Natural killer cell (primary cell): ENCODE measurements around the gene SRSF10. TPM values are rescaled to one million over a fixed set of nuclear protein-coding genes. Genes with fewer than 3 reads are reported as not detected.

Source experiments
- ATAC-seq, 3 donors: fragments of 150-1000 bp in 2 of 3; fragments of 200-7000 bp in 1 of 3; cut with Tn5 transposase; 1 replicate in 1 of 3; 2 replicates in 2 of 3; pipeline ENCODE4 v1.10.0; 2021; ENCODE audit warnings: mild to moderate bottlenecking in 2 of 3, moderate library complexity in 2 of 3
- DNase-seq, 2 donors: peaks; one replicate each; pipeline versions ENCODE4 v3.0.0 to v3.0.0-alpha.2; 2013 to 2021; ENCODE audit warnings: mixed read lengths in 1 of 2
- H3K27ac ChIP-seq: one replicate; pipeline ENCODE4 v1.5.1; 2013; ENCODE audit warnings: mild to moderate bottlenecking, low read length
- H3K27me3 ChIP-seq: one replicate; pipeline ENCODE4 v1.6.1; 2013; ENCODE audit warnings: low read length; ENCODE audit not compliant: control insufficient read depth, insufficient read depth
- H3K36me3 ChIP-seq: one replicate; pipeline ENCODE4 v1.6.1; 2013; ENCODE audit warnings: low read length; ENCODE audit not compliant: control insufficient read depth, insufficient read depth
- H3K4me1 ChIP-seq: one replicate; pipeline ENCODE4 v1.6.1; 2013; ENCODE audit warnings: low read length; ENCODE audit not compliant: control insufficient read depth, insufficient read depth
- H3K4me3 ChIP-seq: one replicate; pipeline ENCODE4 v1.5.1; 2013; ENCODE audit warnings: low read length
- H3K9me3 ChIP-seq: one replicate; pipeline ENCODE4 v1.6.1; 2013; ENCODE audit warnings: low read length; ENCODE audit not compliant: control insufficient read depth, insufficient read depth
- H3K27ac Mint-ChIP-seq, 2 donors: one replicate each; pipeline ENCODE4 v1.8.0; 2022; ENCODE audit warnings: mild to moderate bottlenecking in 2 of 2, mixed read lengths in 2 of 2, moderate library complexity in 1 of 2
- H3K27me3 Mint-ChIP-seq, 2 donors: one replicate each; pipeline ENCODE4 v1.8.0; 2022; ENCODE audit warnings: low read depth in 2 of 2, mixed read lengths in 2 of 2
- H3K36me3 Mint-ChIP-seq: one replicate; pipeline ENCODE4 v1.8.0; 2022; ENCODE audit warnings: mixed read lengths
- H3K4me1 Mint-ChIP-seq, 2 donors: one replicate each; pipeline ENCODE4 v1.8.0; 2022; ENCODE audit warnings: mixed read lengths in 2 of 2
- H3K4me3 Mint-ChIP-seq: one replicate; pipeline ENCODE4 v1.8.0; 2022; ENCODE audit warnings: mild to moderate bottlenecking, moderate library complexity, mixed read lengths
- H3K9me3 Mint-ChIP-seq, 2 donors: one replicate each; pipeline ENCODE4 v1.8.0; 2022; ENCODE audit warnings: mixed read lengths in 2 of 2
- WGBS: methylation state at CpG from one replicate; pipeline ENCODE4 v1.1.7; 2013; ENCODE audit warnings: missing lambda C conversion rate; ENCODE audit not compliant: insufficient coverage; 5-methylcytosine and 5-hydroxymethylcytosine counted together
- intact Hi-C: fragments of 100-400 bp; cut with micrococcal nuclease; formaldehyde crosslinking; loops from one replicate; pipeline ENCODE4 v1.14.2; 2022
- total RNA-seq, 4 donors: library from RNA; stranded (reverse); fragments of 120-200 nt in 1 of 4; gene quantifications; one replicate each; pipeline versions ENCODE4 v1.2.3 to v1.2.4, GENCODE V29; 2013 to 2022
- TF ChIP-seq, protein P1 (sequence below): fragments of 200-600 bp; IDR thresholded peaks from one replicate; pipeline ENCODE4 v1.8.0; 2022; ENCODE audit warnings: antibody characterized with exemption

Gene SRSF10
- 100 to 1,000 TPM; 221 to 281 (median 237) TPM for total RNA-seq
- total RNA-seq (2013) = 223 TPM

DNA sequence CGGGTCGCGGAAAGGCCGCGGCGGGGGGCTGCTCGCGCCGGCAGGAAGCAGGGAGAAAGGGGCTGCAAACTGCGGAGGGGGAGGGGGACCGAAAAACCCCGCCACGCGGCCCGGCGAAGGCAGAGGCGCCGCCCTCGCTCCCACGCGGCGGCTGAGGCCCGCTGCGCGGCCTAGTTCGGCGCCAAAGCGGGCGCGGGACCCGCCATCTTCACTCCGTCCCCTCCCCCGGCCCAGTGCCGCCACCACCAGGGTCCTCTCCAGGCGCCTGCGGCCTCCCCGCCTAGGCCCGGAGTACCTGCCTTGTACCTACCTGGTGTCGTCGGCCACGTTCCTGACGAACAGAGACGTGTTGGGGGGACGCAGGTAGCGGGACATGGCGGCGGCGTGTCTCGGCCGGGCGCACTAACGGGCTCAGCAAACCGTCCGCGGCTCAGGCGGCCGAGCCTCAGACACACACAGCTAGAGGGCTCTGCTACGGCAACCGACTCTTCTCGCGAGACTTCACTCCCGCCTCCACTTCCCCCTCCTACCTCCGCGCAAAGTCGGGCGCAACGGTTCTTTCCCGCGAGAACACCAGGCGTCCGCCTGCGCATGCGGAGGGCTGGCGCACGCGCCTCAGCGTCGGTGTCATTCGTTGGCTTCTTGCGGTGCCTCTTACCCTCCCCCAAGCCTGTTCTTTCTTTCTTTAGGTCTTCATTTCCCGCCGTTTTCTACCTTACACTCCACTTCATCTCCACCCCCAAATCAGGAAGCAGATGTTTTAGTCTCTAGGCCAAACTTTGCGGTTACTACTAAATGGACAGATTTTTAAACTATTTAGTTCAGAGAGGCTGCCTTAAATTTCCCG lies at the start of gene SRSF10:
TSS of gene SRSF10 (minus strand) at position 447 of the 847 bp plus-strand sequence. CDS start at position 375, 72 bp downstream.
- intact Hi-C loops = loop anchor here (1.0 kb wide), 1 partner anchor 21 kb away; the partner anchor contains the start of gene PNRC2
- Mint-ChIP-seq H3K27ac (peak within 1 kb of the TSS; percentile 94 to 98), H3K27me3 (no peaks in the 10 kb centered on the region), H3K36me3 (no peaks in the 10 kb centered on the region), H3K9me3 (no peaks in the 10 kb centered on the region), H3K4me1 (peaks cover 48 to 52% of the 10 kb centered on the region in 2 donors), H3K4me3 (peak within 1 kb of the TSS; percentile 97)
- ATAC-seq (peak; percentile 94 to 99 (median 95)), DNase-seq (peak; percentile 96 to 100)
- peaks cover 16% of the 10 kb centered on the region for H3K4me1 ChIP-seq
- H3K4me3 ChIP-seq = peak within 1 kb of the TSS; percentile 97
- peaks cover 9% of the 10 kb centered on the region for H3K36me3 ChIP-seq
- no peaks in the 10 kb centered on the region for H3K9me3 ChIP-seq
- under 1% methylated on average over 84 of the region's 84 CpGs for WGBS
- TF ChIP-seq, protein P1, sequence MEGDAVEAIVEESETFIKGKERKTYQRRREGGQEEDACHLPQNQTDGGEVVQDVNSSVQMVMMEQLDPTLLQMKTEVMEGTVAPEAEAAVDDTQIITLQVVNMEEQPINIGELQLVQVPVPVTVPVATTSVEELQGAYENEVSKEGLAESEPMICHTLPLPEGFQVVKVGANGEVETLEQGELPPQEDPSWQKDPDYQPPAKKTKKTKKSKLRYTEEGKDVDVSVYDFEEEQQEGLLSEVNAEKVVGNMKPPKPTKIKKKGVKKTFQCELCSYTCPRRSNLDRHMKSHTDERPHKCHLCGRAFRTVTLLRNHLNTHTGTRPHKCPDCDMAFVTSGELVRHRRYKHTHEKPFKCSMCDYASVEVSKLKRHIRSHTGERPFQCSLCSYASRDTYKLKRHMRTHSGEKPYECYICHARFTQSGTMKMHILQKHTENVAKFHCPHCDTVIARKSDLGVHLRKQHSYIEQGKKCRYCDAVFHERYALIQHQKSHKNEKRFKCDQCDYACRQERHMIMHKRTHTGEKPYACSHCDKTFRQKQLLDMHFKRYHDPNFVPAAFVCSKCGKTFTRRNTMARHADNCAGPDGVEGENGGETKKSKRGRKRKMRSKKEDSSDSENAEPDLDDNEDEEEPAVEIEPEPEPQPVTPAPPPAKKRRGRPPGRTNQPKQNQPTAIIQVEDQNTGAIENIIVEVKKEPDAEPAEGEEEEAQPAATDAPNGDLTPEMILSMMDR = peak; percentile 27
- peak within 1 kb of the TSS; percentile 99 for H3K27ac ChIP-seq
- no peaks in the 10 kb centered on the region for H3K27me3 ChIP-seq

DNA sequence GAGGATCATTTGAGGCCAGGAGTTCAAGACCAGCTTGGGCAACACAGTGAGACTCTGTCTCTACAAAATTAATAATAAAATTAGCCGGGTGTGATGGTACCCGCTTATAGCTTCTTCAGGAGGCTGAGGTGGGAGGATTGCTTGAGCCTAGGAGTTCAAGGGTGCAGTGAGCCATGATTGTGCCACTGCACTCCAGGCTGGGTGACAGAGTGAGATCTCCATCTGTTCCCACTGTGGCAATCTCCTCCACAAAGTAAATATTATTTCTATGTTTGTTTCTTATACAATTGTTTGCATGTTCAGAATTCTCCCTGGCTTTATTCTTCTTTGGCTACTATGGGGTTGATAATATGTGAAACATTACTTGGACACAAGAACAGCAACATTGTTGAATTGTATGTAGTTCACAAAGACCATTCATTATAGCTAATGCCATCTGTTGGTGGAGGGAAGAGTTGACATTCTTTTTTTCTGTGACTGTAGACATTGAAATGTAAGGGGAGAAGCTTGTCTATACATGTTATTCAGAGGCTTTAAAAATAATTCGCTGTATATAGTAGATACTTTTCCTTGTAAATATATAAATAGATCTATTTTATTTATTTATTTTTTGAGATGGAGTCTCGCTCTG lies 47.8 kb upstream of the SRSF10 start:
- Mint-ChIP-seq H3K4me1 (no peaks in the 10 kb centered on the region), H3K4me3 (no peak overlapping the region), H3K27ac (no peak overlapping the region), H3K9me3 (no peaks in the 10 kb centered on the region), H3K27me3 (no peaks in the 10 kb centered on the region), H3K36me3 (no peaks in the 10 kb centered on the region)
- TF ChIP-seq, protein P1 = no peak
- WGBS = 94% methylated on average over 3 of the region's 4 CpGs
- Histone ChIP-seq H3K9me3 (no peaks in the 10 kb centered on the region), H3K27me3 (no peaks in the 10 kb centered on the region), H3K4me1 (no peaks in the 10 kb centered on the region), H3K27ac (no peak overlapping the region), H3K36me3 (no peaks in the 10 kb centered on the region), H3K4me3 (no peak overlapping the region)
- intact Hi-C loops = loop anchor here (1.0 kb wide), 1 partner anchor 69 kb away; the partner anchor contains the start of gene PNRC2
- ATAC-seq (no peak), DNase-seq (peak in 1 of 2 donors; percentile 51)

DNA sequence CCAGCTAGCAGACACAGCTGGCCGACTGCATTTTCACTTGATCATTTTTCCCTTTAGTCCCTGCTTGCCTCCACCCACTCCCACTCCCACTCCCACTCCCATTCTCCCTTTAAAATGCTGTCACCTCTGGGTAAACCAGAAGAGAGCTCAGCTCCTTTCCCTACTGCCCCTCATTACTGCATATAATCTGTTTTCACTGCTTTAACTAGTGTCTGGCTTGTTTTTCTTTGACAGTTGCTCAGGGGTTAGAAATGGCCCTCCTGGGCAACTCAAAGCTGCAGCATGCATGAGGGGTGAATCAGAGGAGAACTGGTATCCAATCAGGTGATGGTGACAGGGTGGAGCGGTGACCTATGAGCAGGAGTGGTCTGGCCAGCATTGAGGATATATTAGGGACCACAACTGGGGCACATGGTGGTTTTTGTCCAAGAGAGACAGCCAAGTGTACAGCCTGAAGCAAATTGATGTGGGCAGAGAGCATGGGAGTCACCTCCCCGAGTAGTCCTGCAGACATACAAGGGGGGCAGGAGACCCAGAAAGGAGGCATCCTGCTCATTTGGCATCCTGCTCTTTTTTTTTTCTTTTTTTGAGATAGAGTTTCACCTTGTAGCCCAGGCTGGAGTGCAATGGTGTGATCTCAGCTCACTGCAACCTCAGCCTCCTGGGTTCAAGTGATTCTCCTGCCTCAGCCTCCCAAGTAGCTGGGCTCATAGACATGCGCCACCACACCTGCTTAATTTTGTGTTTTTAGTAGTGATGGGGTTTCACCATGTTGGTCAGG lies 42.6 kb upstream of the SRSF10 start:
- H3K36me3 Mint-ChIP-seq = no peaks in the 10 kb centered on the region
- no peaks in the 10 kb centered on the region for H3K4me1 ChIP-seq
- intact Hi-C loops = no loop called here
- TF ChIP-seq, protein P1 = no peak
- peaks cover 0 to 7% of the 10 kb centered on the region in 2 donors for H3K27me3 Mint-ChIP-seq
- no peak overlapping the region for H3K4me3 ChIP-seq
- ATAC-seq (no peak), DNase-seq (no peak)
- H3K9me3 ChIP-seq = no peaks in the 10 kb centered on the region
- no peaks in the 10 kb centered on the region for H3K4me1 Mint-ChIP-seq
- H3K9me3 Mint-ChIP-seq = no peaks in the 10 kb centered on the region
- no peak overlapping the region for H3K27ac ChIP-seq
- H3K4me3 Mint-ChIP-seq = no peak overlapping the region
- 80% methylated on average over 4 of the region's 4 CpGs for WGBS
- no peaks in the 10 kb centered on the region for H3K36me3 ChIP-seq
- H3K27me3 ChIP-seq = no peaks in the 10 kb centered on the region
- no peak overlapping the region for H3K27ac Mint-ChIP-seq
